SU-DHL-6 (cell line): ENCODE results near the gene PCK1.

Experiments
- H2AFZ ChIP-seq: fragments of 200-600 bp; sonication (generic); 2 replicates; pipeline ENCODE4 v1.6.1; 2014; ENCODE audit warnings: low read depth, mild to moderate bottlenecking, moderate library complexity, mixed read lengths, antibody characterized with exemption, low read length; ENCODE audit not compliant: severe bottlenecking
- H3F3A ChIP-seq: fragments of 200-600 bp; shearing (Covaris generic); 2 replicates; pipeline ENCODE4 v1.6.0; 2016; ENCODE audit warnings: antibody characterized with exemption, mild to moderate bottlenecking; ENCODE audit not compliant: insufficient read depth
- H3K27ac ChIP-seq: fragments of 200-600 bp; sonication (generic); 2 replicates; pipeline ENCODE4 v1.5.1; 2016; ENCODE audit warnings: low read depth, mild to moderate bottlenecking, low read length, moderate library complexity, mixed read lengths
- H3K27me3 ChIP-seq: fragments of 200-600 bp; sonication (generic), shearing (Covaris generic); 2 replicates; pipeline ENCODE4 v1.6.0; 2014; ENCODE audit warnings: mild to moderate bottlenecking, low read length
- H3K36me3 ChIP-seq: fragments of 200-600 bp; sonication (generic); 2 replicates; pipeline ENCODE4 v1.6.1; 2014; ENCODE audit warnings: mild to moderate bottlenecking, low read length, mixed read lengths
- H3K4me2 ChIP-seq: fragments of 300-600, 200-600 bp; shearing (Covaris generic), sonication (generic); 2 replicates; pipeline ENCODE4 v1.6.0; 2014; ENCODE audit warnings: low read length, low read depth, mild to moderate bottlenecking; ENCODE audit not compliant: poor library complexity, severe bottlenecking
- H3K4me3 ChIP-seq: fragments of 200-600 bp; sonication (generic); 2 replicates; pipeline ENCODE4 v1.5.1; 2014; ENCODE audit warnings: antibody characterized with exemption, low read length, mild to moderate bottlenecking, mixed read lengths; ENCODE audit not compliant: insufficient read depth, poor library complexity, severe bottlenecking
- H3K79me2 ChIP-seq: fragments of 200-600 bp; sonication (generic); 2 replicates; pipeline ENCODE4 v1.6.1; 2014; ENCODE audit warnings: mild to moderate bottlenecking, low read length, moderate library complexity; ENCODE audit not compliant: insufficient read depth
- H3K9ac ChIP-seq: fragments of 200-600 bp; sonication (generic); 2 replicates; pipeline ENCODE4 v1.7.0; 2014; ENCODE audit warnings: mild to moderate bottlenecking, low read length
- H3K9me2 ChIP-seq: fragments of 200-600 bp; sonication (generic); replicated peaks from 2 replicates; pipeline ENCODE4 v1.6.1; 2014; ENCODE audit warnings: low read length; ENCODE audit not compliant: insufficient read depth
- H3K9me3 ChIP-seq: fragments of 200-600 bp; sonication (generic); 2 replicates; pipeline ENCODE4 v1.6.1; 2014; ENCODE audit warnings: low read length, mixed read lengths; ENCODE audit not compliant: insufficient read depth
- H4K20me1 ChIP-seq: fragments of 200-600 bp; sonication (generic); 2 replicates; pipeline ENCODE4 v1.6.1; 2014; ENCODE audit warnings: low read depth, mild to moderate bottlenecking, antibody characterized with exemption, low read length, moderate library complexity, mixed read lengths
- CTCF ChIP-seq: fragments of 200-600 bp; sonication (generic); IDR thresholded peaks from one replicate; pipeline ENCODE4 v1.5.1; 2017; ENCODE audit warnings: antibody characterized with exemption, mild to moderate bottlenecking, low read length, moderate library complexity; ENCODE audit not compliant: insufficient read depth, poor library complexity, severe bottlenecking
- EZH2phosphoT487 ChIP-seq: fragments of 200-600 bp; sonication (generic), shearing (Covaris generic); conservative IDR thresholded peaks from 2 replicates; pipeline ENCODE4 v1.6.1; 2018; ENCODE audit warnings: mild to moderate bottlenecking, antibody characterized with exemption, low read length, moderate library complexity, mixed read lengths

PCK1 gene

GRCh38 chr20:57564180-57564802, 3.4 kb downstream of the PCK1 start:
- Histone ChIP-seq H3K9me2 (no peaks in the 10 kb centered on the region), H3K4me3 (no peak overlapping the region), H3K9me3 (no peaks in the 10 kb centered on the region), H3F3A (no peaks in the 10 kb centered on the region), H4K20me1 (no peaks in the 10 kb centered on the region), H3K9ac (no peak overlapping the region), H3K27ac (no peak overlapping the region), H3K36me3 (no peaks in the 10 kb centered on the region), H3K4me2 (no peak overlapping the region), H3K79me2 (no peaks in the 10 kb centered on the region), H2AFZ (no peak overlapping the region), H3K27me3 (no peaks in the 10 kb centered on the region)
- TF ChIP-seq CTCF (no peak), EZH2phosphoT487 (no peak)

- H3K27me3 ChIP-seq = no peaks in the 10 kb centered on the region
Observed at GRCh38 chr20:57564951-57565642, 4.2 kb downstream of the PCK1 start.

GRCh38 chr20:57566399-57566798, 5.5 kb downstream of the PCK1 start:
- no peaks in the 10 kb centered on the region for H3F3A ChIP-seq
- no peak overlapping the region for H3K4me2 ChIP-seq
- TF ChIP-seq EZH2phosphoT487 = no peak
- no peak for TF ChIP-seq CTCF

More at GRCh38 chr20:57564951-57565642, 4.2 kb downstream of the PCK1 start:
- Histone ChIP-seq H3F3A (no peaks in the 10 kb centered on the region), H3K9ac (no peak overlapping the region), H3K9me2 (no peaks in the 10 kb centered on the region), H3K36me3 (no peaks in the 10 kb centered on the region), H3K4me3 (no peak overlapping the region), H3K4me2 (no peak overlapping the region), H3K79me2 (no peaks in the 10 kb centered on the region), H3K27ac (no peak overlapping the region), H4K20me1 (no peaks in the 10 kb centered on the region), H3K9me3 (no peaks in the 10 kb centered on the region), H2AFZ (no peak overlapping the region)
- TF ChIP-seq EZH2phosphoT487 (no peak), CTCF (no peak)

More at GRCh38 chr20:57566399-57566798, 5.5 kb downstream of the PCK1 start:
- H4K20me1 ChIP-seq = no peaks in the 10 kb centered on the region
- no peak overlapping the region for H2AFZ ChIP-seq
- no peak overlapping the region for H3K4me3 ChIP-seq
- no peaks in the 10 kb centered on the region for H3K9me2 ChIP-seq
- H3K79me2 ChIP-seq = no peaks in the 10 kb centered on the region
- no peaks in the 10 kb centered on the region for H3K9me3 ChIP-seq
- H3K27ac ChIP-seq = no peak overlapping the region
- no peak overlapping the region for H3K9ac ChIP-seq
- no peaks in the 10 kb centered on the region for H3K27me3 ChIP-seq
- no peaks in the 10 kb centered on the region for H3K36me3 ChIP-seq
